Activated CD4-positive, alpha-beta memory T cell treated with anti-CD3 and anti-CD28 coated beads for 36 hours (primary cell): ENCODE results near the gene BTBD16. TPM values are rescaled to one million over a fixed set of nuclear protein-coding genes. Genes with fewer than 3 reads are reported as not detected.

Experiments used
- CTCF ChIA-PET: fragments of 350-600 bp; sonication (Branson Sonifier 250); formaldehyde crosslinking; loops from one replicate; lab custom pipeline; 2021; ENCODE audit warnings: antibody characterized with exemption, inconsistent platforms; lab: Charles Lee
- POLR2A ChIA-PET: fragments of 350-600 bp; sonication (Branson Sonifier 250); formaldehyde crosslinking; loops from one replicate; lab custom pipeline; 2021; ENCODE audit warnings: antibody characterized with exemption; lab: Charles Lee
- DNase-seq: peaks from one replicate; pipeline ENCODE4 v3.0.0-alpha.2; 2020
- H3K27ac Mint-ChIP-seq: one replicate; pipeline ENCODE4 v1.8.0; 2021; ENCODE audit warnings: mixed read lengths
- H3K27me3 Mint-ChIP-seq: one replicate; pipeline ENCODE4 v1.8.0; 2021; ENCODE audit warnings: mixed read lengths
- H3K36me3 Mint-ChIP-seq: one replicate; pipeline ENCODE4 v1.8.0; 2021; ENCODE audit warnings: mixed read lengths
- H3K4me1 Mint-ChIP-seq: one replicate; pipeline ENCODE4 v1.8.0; 2021; ENCODE audit warnings: low read depth, mixed read lengths
- H3K4me3 Mint-ChIP-seq: one replicate; pipeline ENCODE4 v1.8.0; 2021; ENCODE audit warnings: mild to moderate bottlenecking, mixed read lengths
- H3K9me3 Mint-ChIP-seq: one replicate; pipeline ENCODE4 v1.8.0; 2021; ENCODE audit warnings: mixed read lengths
- intact Hi-C: fragments of 100-400 bp; cut with micrococcal nuclease; formaldehyde crosslinking; loops from one replicate; pipeline ENCODE4 v1.15.1; 2023
- total RNA-seq, 2 experiments: library from RNA; stranded (reverse); gene quantifications; one replicate each; pipeline ENCODE4 v1.2.3, GENCODE V29; 2021

The BTBD16 gene
- total RNA-seq, 2 experiments from 2014 or later, result not detected

- ChIA-PET CTCF (no interaction called here), POLR2A (no interaction called here)
- Mint-ChIP-seq H3K4me1 (peaks cover 6% of the 10 kb centered on the region), H3K4me3 (no peak overlapping the region), H3K27me3 (peaks cover 32% of the 10 kb centered on the region), H3K36me3 (no peaks in the 10 kb centered on the region), H3K27ac (no peak overlapping the region), H3K9me3 (no peaks in the 10 kb centered on the region)
- DNase-seq, result no peak
- intact Hi-C loops, result no loop called here
Measured at GRCh38 chr10:122328676-122329075, 57.6 kb downstream of the BTBD16 start.

- Mint-ChIP-seq H3K27ac (no peak overlapping the region), H3K4me1 (peaks cover 6% of the 10 kb centered on the region), H3K9me3 (no peaks in the 10 kb centered on the region), H3K4me3 (no peak overlapping the region), H3K27me3 (peaks cover 32% of the 10 kb centered on the region), H3K36me3 (no peaks in the 10 kb centered on the region)
- POLR2A ChIA-PET, result no interaction called here
- CTCF ChIA-PET, result interaction anchor here (0.6 kb wide), 1 partner anchor 14 kb away, joined by 3 read pairs; no protein-coding TSS in a partner anchor
- DNase-seq, result no peak
- intact Hi-C loops, result no loop called here
Measured at GRCh38 chr10:122329416-122329815, 58.3 kb downstream of the BTBD16 start.

DNA sequence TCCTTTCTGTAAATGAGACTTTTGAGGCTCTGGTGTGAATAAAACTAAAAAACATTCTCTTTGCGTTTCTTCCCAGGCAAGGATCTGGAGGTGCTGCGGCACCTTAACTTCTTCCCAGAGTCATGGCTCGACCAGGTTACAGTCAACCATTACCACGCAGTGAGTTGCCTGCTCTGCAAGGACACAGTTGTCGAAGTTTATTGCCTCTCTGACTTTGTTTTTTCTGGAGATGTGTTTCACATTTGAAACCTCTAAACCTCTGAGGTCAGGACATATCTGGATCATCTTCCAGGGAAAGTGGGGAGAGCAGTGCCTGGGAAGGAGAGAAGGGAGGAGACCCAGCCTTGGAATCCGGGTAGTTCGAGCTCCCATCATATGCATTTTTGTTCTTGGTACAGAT lies 60.0 kb downstream of the BTBD16 start:
- no peak overlapping the region for H3K4me3 Mint-ChIP-seq
- DNase-seq, result no peak
- H3K9me3 Mint-ChIP-seq, result no peaks in the 10 kb centered on the region
- ChIA-PET CTCF (interaction anchor here (0.9 kb wide), 1 partner anchor 32 kb away, joined by 3 read pairs; no protein-coding TSS in a partner anchor), POLR2A (no interaction called here)
- H3K4me1 Mint-ChIP-seq, result peaks cover 6% of the 10 kb centered on the region
- H3K27me3 Mint-ChIP-seq, result peaks cover 31% of the 10 kb centered on the region
- no peak overlapping the region for H3K27ac Mint-ChIP-seq
- intact Hi-C loops, result loop anchor here (5.0 kb wide), 1 partner anchor 41 kb away; the partner anchor contains the start of gene PLEKHA1
- no peaks in the 10 kb centered on the region for H3K36me3 Mint-ChIP-seq

DNA sequence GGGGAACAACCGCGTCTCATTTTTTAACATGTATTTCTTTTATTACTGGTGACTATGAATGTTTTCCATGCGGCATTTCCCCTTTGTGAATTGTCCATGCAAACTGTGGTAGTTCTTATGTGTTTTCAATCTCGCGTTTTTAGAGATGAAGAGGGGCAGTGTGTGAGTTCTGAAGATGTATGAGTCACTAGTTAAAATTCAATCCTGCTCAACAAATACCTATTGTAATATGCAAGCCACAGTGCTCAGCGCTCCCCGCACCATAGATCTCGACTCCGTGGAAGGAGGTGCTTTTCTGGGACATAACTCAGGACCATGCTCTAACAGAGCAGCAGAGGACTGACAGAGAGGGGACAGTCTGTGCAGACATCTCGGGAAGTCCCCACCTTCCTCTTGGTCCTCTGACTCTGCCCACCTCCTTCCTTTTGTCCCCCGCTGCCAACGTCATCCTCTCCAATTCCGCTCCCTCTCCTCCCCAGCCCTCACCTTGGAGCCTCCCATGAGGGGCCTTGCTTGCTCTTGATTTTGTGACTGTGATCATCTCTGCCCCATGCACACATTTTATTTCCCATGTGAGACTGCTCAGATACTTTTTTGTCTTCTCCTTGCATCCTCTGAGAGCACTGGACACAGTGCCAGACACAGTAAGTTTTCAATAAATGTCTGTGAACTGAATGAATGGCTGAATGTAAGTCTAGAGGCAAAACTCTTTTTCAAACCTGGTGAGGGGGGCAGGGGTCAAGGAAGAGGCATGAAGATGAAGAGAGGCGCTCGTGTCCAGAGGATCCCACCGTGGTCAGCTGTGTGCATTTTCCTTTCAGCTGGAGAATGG lies 60.7 kb downstream of the BTBD16 start:
- Mint-ChIP-seq H3K9me3 (no peaks in the 10 kb centered on the region), H3K27ac (no peak overlapping the region), H3K36me3 (no peaks in the 10 kb centered on the region), H3K4me1 (peaks cover 6% of the 10 kb centered on the region), H3K4me3 (no peak overlapping the region), H3K27me3 (peaks cover 31% of the 10 kb centered on the region)
- ChIA-PET CTCF (no interaction called here), POLR2A (no interaction called here)
- intact Hi-C loops, result loop anchor here (2.0 to 5.0 kb wide), 2 partner anchors 40 to 57 kb away; partner anchors contain the start of gene PLEKHA1
- DNase-seq, result no peak

- H3K36me3 Mint-ChIP-seq, result no peaks in the 10 kb centered on the region
- no peaks in the 10 kb centered on the region for H3K9me3 Mint-ChIP-seq
- CTCF ChIA-PET, result no interaction called here
- POLR2A ChIA-PET, result no interaction called here
- H3K27ac Mint-ChIP-seq, result no peak overlapping the region
- peak; percentile 73 for DNase-seq
- H3K4me3 Mint-ChIP-seq, result no peak overlapping the region
- peaks cover 33% of the 10 kb centered on the region for H3K27me3 Mint-ChIP-seq
- intact Hi-C loops, result loop anchor here (2.0 to 5.0 kb wide), 2 partner anchors 39 to 56 kb away; partner anchors contain the start of gene PLEKHA1
- H3K4me1 Mint-ChIP-seq, result peaks cover 6% of the 10 kb centered on the region
Measured at GRCh38 chr10:122333037-122333436, 61.9 kb downstream of the BTBD16 start.

- no peaks in the 10 kb centered on the region for H3K36me3 Mint-ChIP-seq
- intact Hi-C loops, result no loop called here
- no peaks in the 10 kb centered on the region for H3K9me3 Mint-ChIP-seq
- peaks cover 16% of the 10 kb centered on the region for H3K27me3 Mint-ChIP-seq
- H3K4me3 Mint-ChIP-seq, result no peak overlapping the region
- ChIA-PET POLR2A (no interaction called here), CTCF (interaction anchor here (1.1 to 2.4 kb wide), 3 partner anchors 68 to 229 kb away, joined by 4 to 16 read pairs (median 4); no protein-coding TSS in a partner anchor)
- peaks cover 6% of the 10 kb centered on the region for H3K4me1 Mint-ChIP-seq
- no peak overlapping the region for H3K27ac Mint-ChIP-seq
- DNase-seq, result no peak
Measured at GRCh38 chr10:122336332-122336731, 65.2 kb downstream of the BTBD16 start.

DNA sequence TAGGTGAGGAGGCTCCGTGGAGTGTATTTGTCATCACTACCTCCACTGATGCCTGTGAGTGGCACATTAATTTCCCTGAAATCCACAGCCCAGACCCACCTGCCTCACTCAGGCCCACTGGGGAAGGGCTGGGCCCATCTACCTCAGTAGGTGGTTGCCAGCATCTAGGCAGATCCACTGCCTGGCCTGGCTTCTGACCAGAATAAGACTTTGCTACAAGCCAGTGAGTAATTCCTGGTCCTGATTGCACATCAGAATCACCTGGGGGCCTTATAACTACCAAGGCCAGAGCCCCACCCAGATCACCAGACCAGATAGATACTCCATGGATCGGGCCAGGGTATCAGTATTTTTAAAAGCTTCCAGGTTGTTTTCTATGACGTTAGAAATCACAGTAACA lies 65.9 kb downstream of the BTBD16 start:
- no peak for DNase-seq
- CTCF ChIA-PET, result interaction anchor here (1.0 kb wide), 1 partner anchor 228 kb away, joined by 3 read pairs; no protein-coding TSS in a partner anchor
- Mint-ChIP-seq H3K36me3 (no peaks in the 10 kb centered on the region), H3K27ac (no peak overlapping the region), H3K9me3 (no peaks in the 10 kb centered on the region), H3K4me1 (peaks cover 6% of the 10 kb centered on the region), H3K4me3 (no peak overlapping the region), H3K27me3 (peaks cover 9% of the 10 kb centered on the region)
- intact Hi-C loops, result no loop called here
- POLR2A ChIA-PET, result no interaction called here

DNA sequence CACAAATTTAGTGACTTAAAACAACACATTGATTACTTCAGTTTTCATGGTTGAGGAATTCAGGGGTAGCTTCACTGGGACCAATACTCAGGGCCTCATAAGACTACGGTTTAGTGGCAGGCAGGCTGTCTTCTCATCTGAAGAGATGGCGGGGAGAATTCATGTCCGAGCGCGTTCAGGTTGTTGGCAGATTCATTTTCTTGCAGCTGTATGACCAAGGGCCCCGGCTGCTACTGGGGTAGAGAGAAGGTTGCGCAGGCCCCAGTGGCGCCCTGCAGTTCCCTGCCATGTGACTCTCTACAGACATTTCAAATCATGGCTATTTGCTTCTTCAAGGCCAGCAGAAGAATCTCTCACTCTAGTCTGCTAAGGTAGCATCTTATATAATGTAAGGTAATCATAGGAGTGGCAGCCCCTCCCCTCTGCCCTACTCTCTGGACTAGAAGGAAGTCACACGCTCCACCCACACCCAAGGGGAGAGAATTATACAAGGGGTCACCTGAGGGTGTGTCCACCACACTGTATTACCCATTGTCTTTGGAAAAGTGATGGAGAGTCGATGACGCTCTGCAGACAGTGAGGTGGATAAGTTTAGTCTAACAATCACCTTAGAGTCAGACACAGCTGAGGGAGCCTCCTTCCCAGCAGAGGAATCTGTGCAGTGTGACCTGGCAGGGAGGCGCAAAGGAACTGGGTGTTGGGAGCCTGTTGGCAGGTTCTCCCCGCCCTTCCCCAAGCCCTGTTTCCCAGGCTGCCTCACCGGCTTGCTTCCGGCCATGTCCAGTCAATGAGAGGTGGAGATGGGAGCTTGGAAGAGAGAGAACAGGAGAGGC lies 67.7 kb downstream of the BTBD16 start:
- no peaks in the 10 kb centered on the region for H3K9me3 Mint-ChIP-seq
- DNase-seq, result no peak
- no peaks in the 10 kb centered on the region for H3K36me3 Mint-ChIP-seq
- H3K4me1 Mint-ChIP-seq, result peaks cover 5% of the 10 kb centered on the region
- no peak overlapping the region for H3K4me3 Mint-ChIP-seq
- intact Hi-C loops, result no loop called here
- H3K27me3 Mint-ChIP-seq, result peaks cover 6% of the 10 kb centered on the region
- no peak overlapping the region for H3K27ac Mint-ChIP-seq
- ChIA-PET CTCF (interaction anchor here (1.0 to 9.6 kb wide), 3 partner anchors 40 to 96 kb away, joined by 4 to 148 read pairs (median 7); no protein-coding TSS in a partner anchor), POLR2A (no interaction called here)

DNA sequence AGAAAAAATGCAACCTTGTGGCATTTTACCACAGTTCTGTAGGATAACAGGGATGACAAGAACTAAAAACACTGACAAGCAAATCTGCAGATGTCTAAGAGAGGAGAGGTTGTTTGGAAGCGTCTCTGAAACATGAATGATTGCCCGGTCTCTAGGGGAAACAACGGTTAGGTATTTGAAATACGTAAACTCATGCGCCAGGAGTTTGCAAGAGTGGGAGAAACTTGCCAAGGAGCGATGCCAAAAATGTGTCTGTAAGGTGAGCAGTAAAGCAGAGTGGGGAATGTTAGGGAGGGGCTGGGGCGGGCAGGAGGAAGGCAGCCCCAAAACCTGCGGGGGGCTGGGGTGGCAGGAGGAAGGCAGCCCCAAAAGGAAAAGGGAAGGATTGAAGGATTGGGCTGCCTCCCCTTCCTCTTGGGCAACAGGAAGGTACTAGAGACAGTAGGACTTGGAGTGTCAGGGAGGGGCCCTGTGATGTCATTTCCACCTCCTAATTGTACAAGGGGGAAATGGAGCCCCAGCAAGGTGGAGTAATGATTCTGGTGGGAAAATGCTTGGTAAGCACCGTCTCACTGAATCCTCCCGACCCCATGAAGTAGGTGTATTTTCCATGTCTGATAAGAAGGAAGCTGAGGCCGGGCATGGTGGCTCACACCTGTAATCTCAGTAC lies 70.2 kb downstream of the BTBD16 start:
- DNase-seq, result no peak
- H3K27me3 Mint-ChIP-seq, result peaks cover 3% of the 10 kb centered on the region
- no peaks in the 10 kb centered on the region for H3K36me3 Mint-ChIP-seq
- no peak overlapping the region for H3K27ac Mint-ChIP-seq
- ChIA-PET CTCF (interaction anchor here (1.2 to 9.6 kb wide), 5 partner anchors 14 to 224 kb away, joined by 3 to 148 read pairs (median 7); no protein-coding TSS in a partner anchor), POLR2A (no interaction called here)
- H3K4me3 Mint-ChIP-seq, result no peak overlapping the region
- peaks cover 8% of the 10 kb centered on the region for H3K4me1 Mint-ChIP-seq
- intact Hi-C loops, result loop anchor here (5.0 kb wide), 1 partner anchor 211 kb away; no protein-coding TSS in a partner anchor
- no peaks in the 10 kb centered on the region for H3K9me3 Mint-ChIP-seq

GRCh38 chr10:122342293-122343134 lies 71.4 kb downstream of the BTBD16 start:
- CTCF ChIA-PET, result interaction anchor here (0.6 to 9.6 kb wide), 23 partner anchors 8 to 225 kb away, joined by 3 to 148 read pairs (median 4); partner anchors contain the start of gene PLEKHA1
- H3K4me1 Mint-ChIP-seq, result peaks cover 8% of the 10 kb centered on the region
- POLR2A ChIA-PET, result no interaction called here

More at GRCh38 chr10:122342293-122343134, 71.4 kb downstream of the BTBD16 start:
- intact Hi-C loops, result loop anchor here (1.0 to 5.0 kb wide), 5 partner anchors 33 to 223 kb away; no protein-coding TSS in a partner anchor
- Mint-ChIP-seq H3K27ac (no peak overlapping the region), H3K9me3 (no peaks in the 10 kb centered on the region), H3K36me3 (no peaks in the 10 kb centered on the region), H3K4me3 (no peak overlapping the region), H3K27me3 (peaks cover 3% of the 10 kb centered on the region)
- DNase-seq, result peak; percentile 68
